Measurements from ENCODE around the gene RAD51B.

DNA sequence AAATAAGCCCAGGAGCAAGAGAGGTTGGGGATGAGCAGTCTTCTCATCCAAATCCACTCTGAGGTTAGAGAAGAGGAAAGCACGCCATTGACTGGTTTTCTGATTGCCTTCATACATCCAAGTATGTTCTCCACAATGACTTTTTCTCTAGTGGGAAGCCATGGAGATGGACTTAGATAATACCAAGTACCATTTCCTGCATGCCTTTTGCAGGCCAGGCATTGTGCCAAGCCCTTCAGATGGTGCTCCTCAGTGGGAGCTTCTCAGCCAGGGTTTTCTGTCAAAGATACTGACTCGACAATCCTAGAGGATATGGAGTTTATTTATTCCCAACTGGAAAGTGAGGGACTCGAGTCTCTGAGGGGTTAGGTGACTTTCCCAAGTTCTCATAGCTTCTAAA lies 755.3 kb downstream of the RAD51B start:
- TF ChIP-seq POLR2AphosphoS5 (IDR thresholded peaks at IDR 0.05; ENCODE audit: low read depth, low read length) (no peak), FOSL1 (IDR thresholded peaks at IDR 0.05; ENCODE audit: low read depth) (no peak), CTCF (IDR thresholded peaks at IDR 0.05 in 2 of 3, conservative IDR thresholded peaks at IDR 0.05 in 1 of 3; ENCODE audit: borderline replicate concordance in 1 of 3, insufficient read depth in 1 of 3, low read depth in 2 of 3, low read length in 2 of 3) (no peak), POLR2A (IDR thresholded peaks at IDR 0.05; ENCODE audit: borderline replicate concordance, extremely low read depth, insufficient read depth, insufficient read length) (no peak), MAX (IDR thresholded peaks at IDR 0.05) (no peak), RAD21 (IDR thresholded peaks at IDR 0.05; ENCODE audit: low read depth) (no peak), EZH2 (IDR thresholded peaks at IDR 0.05) (no peak), EGR1 (IDR thresholded peaks at IDR 0.05; ENCODE audit: low read depth) (no peak), SP1 (IDR thresholded peaks at IDR 0.05; ENCODE audit: low read depth) (no peak), ELF1 (IDR thresholded peaks at IDR 0.05; ENCODE audit: borderline replicate concordance, low read depth) (no peak), ZNF274 (IDR thresholded peaks at IDR 0.05; ENCODE audit: low read depth, low read length) (no peak), SRF (IDR thresholded peaks at IDR 0.05; ENCODE audit: low read depth) (no peak)
- TF ChIP-seq, protein P1, sequence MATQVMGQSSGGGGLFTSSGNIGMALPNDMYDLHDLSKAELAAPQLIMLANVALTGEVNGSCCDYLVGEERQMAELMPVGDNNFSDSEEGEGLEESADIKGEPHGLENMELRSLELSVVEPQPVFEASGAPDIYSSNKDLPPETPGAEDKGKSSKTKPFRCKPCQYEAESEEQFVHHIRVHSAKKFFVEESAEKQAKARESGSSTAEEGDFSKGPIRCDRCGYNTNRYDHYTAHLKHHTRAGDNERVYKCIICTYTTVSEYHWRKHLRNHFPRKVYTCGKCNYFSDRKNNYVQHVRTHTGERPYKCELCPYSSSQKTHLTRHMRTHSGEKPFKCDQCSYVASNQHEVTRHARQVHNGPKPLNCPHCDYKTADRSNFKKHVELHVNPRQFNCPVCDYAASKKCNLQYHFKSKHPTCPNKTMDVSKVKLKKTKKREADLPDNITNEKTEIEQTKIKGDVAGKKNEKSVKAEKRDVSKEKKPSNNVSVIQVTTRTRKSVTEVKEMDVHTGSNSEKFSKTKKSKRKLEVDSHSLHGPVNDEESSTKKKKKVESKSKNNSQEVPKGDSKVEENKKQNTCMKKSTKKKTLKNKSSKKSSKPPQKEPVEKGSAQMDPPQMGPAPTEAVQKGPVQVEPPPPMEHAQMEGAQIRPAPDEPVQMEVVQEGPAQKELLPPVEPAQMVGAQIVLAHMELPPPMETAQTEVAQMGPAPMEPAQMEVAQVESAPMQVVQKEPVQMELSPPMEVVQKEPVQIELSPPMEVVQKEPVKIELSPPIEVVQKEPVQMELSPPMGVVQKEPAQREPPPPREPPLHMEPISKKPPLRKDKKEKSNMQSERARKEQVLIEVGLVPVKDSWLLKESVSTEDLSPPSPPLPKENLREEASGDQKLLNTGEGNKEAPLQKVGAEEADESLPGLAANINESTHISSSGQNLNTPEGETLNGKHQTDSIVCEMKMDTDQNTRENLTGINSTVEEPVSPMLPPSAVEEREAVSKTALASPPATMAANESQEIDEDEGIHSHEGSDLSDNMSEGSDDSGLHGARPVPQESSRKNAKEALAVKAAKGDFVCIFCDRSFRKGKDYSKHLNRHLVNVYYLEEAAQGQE (IDR thresholded peaks at IDR 0.05; ENCODE audit: low read depth) = no peak

Data from HCT116 (cell line).